ENCODE results near the gene KCTD16. TPM values are rescaled to one million over a fixed set of nuclear protein-coding genes. Genes with fewer than 3 reads are reported as not detected.

The KCTD16 gene
- total RNA-seq, 4 donors from 2014 or later, result under 0.01 to 0.19 (median 0.17) TPM; not detected in 1

- TF ChIP-seq CTCF (IDR thresholded peaks at IDR 0.05; ENCODE audit: low read depth), result no peak
Observed at GRCh38 chr5:144352732-144353317, 182.2 kb downstream of the KCTD16 start.

GRCh38 chr5:144356489-144356888 is 185.8 kb downstream of the KCTD16 start:
- TF ChIP-seq CTCF (IDR thresholded peaks at IDR 0.05; ENCODE audit: low read depth), result no peak

GRCh38 chr5:144361406-144361805 is 190.7 kb downstream of the KCTD16 start:
- no peak for TF ChIP-seq CTCF (IDR thresholded peaks at IDR 0.05; ENCODE audit: low read depth)

GRCh38 chr5:144365885-144366284 is 195.2 kb downstream of the KCTD16 start:
- TF ChIP-seq CTCF (IDR thresholded peaks at IDR 0.05; ENCODE audit: low read depth), result no peak

GRCh38 chr5:144367991-144368390 is 197.3 kb downstream of the KCTD16 start:
- TF ChIP-seq CTCF (IDR thresholded peaks at IDR 0.05; ENCODE audit: low read depth), result no peak

GRCh38 chr5:144368556-144368955 is 197.9 kb downstream of the KCTD16 start:
- TF ChIP-seq CTCF (IDR thresholded peaks at IDR 0.05; ENCODE audit: low read depth), result no peak

- no peak for TF ChIP-seq CTCF (IDR thresholded peaks at IDR 0.05; ENCODE audit: low read depth)
Observed at GRCh38 chr5:144369006-144369405, 198.3 kb downstream of the KCTD16 start.

Measured in subcutaneous adipose tissue (tissue), 4 donors.